Right atrium auricular region (tissue), 2 donors: Measurements from ENCODE around the gene MPZL1. TPM values are rescaled to one million over a fixed set of nuclear protein-coding genes. Genes with fewer than 3 reads are reported as not detected.

Experiments used
- DNase-seq: peaks from one replicate; pipeline ENCODE4 v3.0.0-alpha.2; 2019; ENCODE audit warnings: low spot score
- H3K27ac ChIP-seq, 2 donors: fragments of 200-600 bp; sonication (generic); 1 replicate in 1 of 2; 2 replicates in 1 of 2; pipeline ENCODE4 v1.5.1; 2016 to 2019
- H3K27me3 ChIP-seq, 2 donors: fragments of 200-600 bp; sonication (generic); one replicate each; pipeline versions ENCODE4 v1.5.1 to v1.6.0; 2017 to 2019
- H3K36me3 ChIP-seq: fragments of 200-600 bp; sonication (generic); one replicate; pipeline ENCODE4 v1.5.1; 2016
- H3K4me1 ChIP-seq, 2 donors: fragments of 200-600 bp; sonication (generic); one replicate each; pipeline versions ENCODE4 v1.5.1 to v1.6.0; 2017 to 2019
- H3K4me3 ChIP-seq, 2 donors: fragments of 200-600 bp; sonication (generic); 1 replicate in 1 of 2; 2 replicates in 1 of 2; pipeline ENCODE4 v1.5.1; 2017 to 2019; ENCODE audit warnings: mild to moderate bottlenecking in 1 of 2, moderate library complexity in 1 of 2
- H3K9me3 ChIP-seq, 2 donors: fragments of 200-600 bp; sonication (generic); one replicate each; pipeline ENCODE4 v1.5.1; 2019
- total RNA-seq, 2 donors: library from RNA; depleted of rRNA; stranded (reverse); fragments of >200 nt; gene quantifications; one replicate each; pipeline ENCODE4 v1.1.0, GENCODE V29; 2016
- TF ChIP-seq, protein P1 (sequence below), 2 donors: fragments of 200-600 bp; sonication (generic); IDR thresholded peaks; one replicate each; pipeline ENCODE4 v1.5.1; 2019; ENCODE audit warnings: antibody characterized with exemption in 2 of 2

MPZL1 gene
- total RNA-seq, 2 donors from 2014 or later: 22.4 to 52.0 TPM

GRCh38 chr1:167781558-167781957 lies 59.8 kb downstream of the MPZL1 start:
- peaks cover 0 to 6% of the 10 kb centered on the region in 2 donors for H3K9me3 ChIP-seq
- H3K27me3 ChIP-seq: no peaks in the 10 kb centered on the region
- no peak overlapping the region for H3K27ac ChIP-seq
- H3K36me3 ChIP-seq: peaks cover 16% of the 10 kb centered on the region
- DNase-seq: no peak
- H3K4me3 ChIP-seq: no peak overlapping the region
- H3K4me1 ChIP-seq: no peaks in the 10 kb centered on the region
- TF ChIP-seq, protein P1, sequence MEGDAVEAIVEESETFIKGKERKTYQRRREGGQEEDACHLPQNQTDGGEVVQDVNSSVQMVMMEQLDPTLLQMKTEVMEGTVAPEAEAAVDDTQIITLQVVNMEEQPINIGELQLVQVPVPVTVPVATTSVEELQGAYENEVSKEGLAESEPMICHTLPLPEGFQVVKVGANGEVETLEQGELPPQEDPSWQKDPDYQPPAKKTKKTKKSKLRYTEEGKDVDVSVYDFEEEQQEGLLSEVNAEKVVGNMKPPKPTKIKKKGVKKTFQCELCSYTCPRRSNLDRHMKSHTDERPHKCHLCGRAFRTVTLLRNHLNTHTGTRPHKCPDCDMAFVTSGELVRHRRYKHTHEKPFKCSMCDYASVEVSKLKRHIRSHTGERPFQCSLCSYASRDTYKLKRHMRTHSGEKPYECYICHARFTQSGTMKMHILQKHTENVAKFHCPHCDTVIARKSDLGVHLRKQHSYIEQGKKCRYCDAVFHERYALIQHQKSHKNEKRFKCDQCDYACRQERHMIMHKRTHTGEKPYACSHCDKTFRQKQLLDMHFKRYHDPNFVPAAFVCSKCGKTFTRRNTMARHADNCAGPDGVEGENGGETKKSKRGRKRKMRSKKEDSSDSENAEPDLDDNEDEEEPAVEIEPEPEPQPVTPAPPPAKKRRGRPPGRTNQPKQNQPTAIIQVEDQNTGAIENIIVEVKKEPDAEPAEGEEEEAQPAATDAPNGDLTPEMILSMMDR (IDR thresholded peaks at IDR 0.05): no peak

DNA sequence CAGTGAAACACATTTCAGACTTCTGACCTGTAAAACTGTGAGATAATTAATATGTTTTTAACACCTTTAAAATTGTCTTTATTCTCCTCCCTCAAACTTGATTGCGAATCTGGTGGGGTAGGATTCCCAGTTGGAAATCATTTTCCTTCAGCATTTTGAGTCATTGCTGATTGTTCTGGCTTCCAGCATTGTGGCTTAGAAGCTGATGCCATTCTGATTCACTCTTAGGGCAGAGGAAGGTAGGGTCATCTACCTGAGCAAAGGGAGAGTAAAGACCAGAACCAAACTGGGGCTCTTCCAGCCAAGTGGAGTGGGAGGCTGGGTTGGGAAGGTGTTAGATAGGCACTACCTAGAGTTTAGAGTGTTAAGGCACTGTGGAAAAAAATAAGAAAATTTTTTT lies 61.2 kb downstream of the MPZL1 start:
- TF ChIP-seq, protein P1 (IDR thresholded peaks at IDR 0.05): no peak
- Histone ChIP-seq H3K27ac (no peak overlapping the region), H3K9me3 (peaks cover 0 to 6% of the 10 kb centered on the region in 2 donors), H3K4me3 (no peak overlapping the region), H3K36me3 (peaks cover 3% of the 10 kb centered on the region), H3K27me3 (no peaks in the 10 kb centered on the region), H3K4me1 (no peaks in the 10 kb centered on the region)
- DNase-seq: no peak

DNA sequence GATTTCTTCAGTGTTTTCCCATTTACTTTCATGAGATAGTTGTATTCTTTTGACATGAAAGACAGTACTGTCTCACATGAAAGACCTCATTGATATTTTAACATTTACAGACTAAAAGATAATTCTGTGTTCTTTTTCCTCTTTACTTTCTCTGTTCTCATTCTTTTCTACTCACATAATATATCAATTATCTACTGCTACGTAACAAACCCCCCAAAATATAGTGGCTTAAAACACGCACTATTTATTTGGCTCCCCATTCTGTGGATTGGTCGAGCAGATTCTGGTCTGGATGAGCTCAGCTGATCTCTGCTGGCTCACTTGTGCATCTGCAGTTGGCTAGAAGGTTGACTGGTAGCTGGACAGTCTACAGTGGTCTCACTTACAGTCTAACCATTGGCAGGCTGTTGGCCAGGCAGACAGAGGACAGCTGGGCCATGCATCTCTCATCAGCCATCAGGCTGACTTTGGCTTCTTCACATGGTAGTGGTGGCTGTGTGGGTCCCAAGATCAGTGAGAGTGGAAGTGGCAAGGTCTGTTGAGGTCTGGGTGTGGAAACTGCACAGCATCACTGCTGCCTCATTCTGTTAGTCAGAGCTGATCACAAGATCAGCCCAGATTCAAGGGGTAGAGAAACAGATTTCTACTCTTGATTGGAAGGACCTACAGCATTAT lies 63.2 kb downstream of the MPZL1 start:
- Histone ChIP-seq H3K27ac (no peak overlapping the region), H3K4me3 (no peak overlapping the region), H3K36me3 (peaks cover 3% of the 10 kb centered on the region), H3K9me3 (peaks cover 0 to 6% of the 10 kb centered on the region in 2 donors), H3K27me3 (no peaks in the 10 kb centered on the region), H3K4me1 (no peaks in the 10 kb centered on the region)
- no peak for DNase-seq
- TF ChIP-seq, protein P1 (IDR thresholded peaks at IDR 0.05): no peak

- H3K27ac ChIP-seq: no peak overlapping the region
- no peaks in the 10 kb centered on the region for H3K4me1 ChIP-seq
- H3K27me3 ChIP-seq: no peaks in the 10 kb centered on the region
- TF ChIP-seq, protein P1 (IDR thresholded peaks at IDR 0.05): no peak
- no peak overlapping the region for H3K4me3 ChIP-seq
- DNase-seq: no peak
- no peaks in the 10 kb centered on the region for H3K36me3 ChIP-seq
- peaks cover 0 to 1% of the 10 kb centered on the region in 2 donors for H3K9me3 ChIP-seq
Observed at GRCh38 chr1:167786502-167786901, 64.7 kb downstream of the MPZL1 start.

- no peaks in the 10 kb centered on the region for H3K36me3 ChIP-seq
- H3K27ac ChIP-seq: no peak overlapping the region
- no peak overlapping the region for H3K4me3 ChIP-seq
- peaks cover 0 to 6% of the 10 kb centered on the region in 2 donors for H3K4me1 ChIP-seq
- H3K9me3 ChIP-seq: no peaks in the 10 kb centered on the region
- TF ChIP-seq, protein P1 (IDR thresholded peaks at IDR 0.05): no peak
- H3K27me3 ChIP-seq: no peaks in the 10 kb centered on the region
- DNase-seq: no peak
Observed at GRCh38 chr1:167789501-167789900, 67.7 kb downstream of the MPZL1 start.

DNA sequence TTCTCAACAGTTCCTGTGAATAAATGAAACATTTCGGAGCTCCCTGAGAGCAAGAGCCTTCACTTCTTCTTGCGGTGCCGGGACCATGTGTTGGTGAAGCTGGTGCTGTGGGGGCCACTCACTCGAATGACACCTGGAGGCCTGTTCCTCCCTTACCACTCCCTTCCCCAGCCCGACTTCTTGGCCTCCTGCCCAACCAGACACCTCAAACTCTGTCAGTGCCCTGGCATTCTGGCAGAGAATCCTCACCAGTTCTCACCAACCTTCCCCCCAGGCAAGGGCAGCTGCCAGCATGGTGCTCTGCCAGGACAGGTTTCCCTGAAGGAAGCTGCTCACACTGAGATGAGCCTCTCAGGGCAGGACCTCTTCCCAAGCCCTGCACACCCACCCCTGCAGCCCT lies 68.3 kb downstream of the MPZL1 start:
- Histone ChIP-seq H3K4me1 (peaks cover 0 to 10% of the 10 kb centered on the region in 2 donors), H3K27ac (no peak overlapping the region), H3K9me3 (no peaks in the 10 kb centered on the region), H3K27me3 (no peaks in the 10 kb centered on the region), H3K36me3 (no peaks in the 10 kb centered on the region), H3K4me3 (no peak overlapping the region)
- no peak for DNase-seq
- TF ChIP-seq, protein P1 (IDR thresholded peaks at IDR 0.05): no peak
